Measurements from ENCODE around the gene AK1. TPM values are rescaled to one million over a fixed set of nuclear protein-coding genes. Genes with fewer than 3 reads are reported as not detected.

Gene AK1
- total RNA-seq, 5 donors from 2014 or later (not counting 1 experiment from before 2014, with no cell fraction given), result 40.5 to 54.9 (median 50.4) TPM

GRCh38 chr9:127916720-127917581 lies 39.5 kb upstream of the AK1 start, which contains the start of gene ST6GALNAC4:
Gene ST6GALNAC4 (minus strand): TSS chr9:127917041. CDS start chr9:127916419, 622 bp downstream.
- peak within 1 kb of the TSS; percentile 16 for H3K27ac ChIP-seq (ENCODE audit: low read length)
- peak; percentile 83 to 97 (median 92) for DNase-seq
- CTCF ChIA-PET, result interaction anchor here (0.5 to 2.6 kb wide), 15 partner anchors 8 to 1190 kb away, joined by 3 to 14 read pairs (median 4); partner anchors contain the start of genes PIP5KL1 (in 1 of the 2) and TOR2A (in 1 of the 2)
- ATAC-seq (replicated peaks in 1 of 4), result peak; percentile 94 to 98 (median 96)
- H3K4me3 Mint-ChIP-seq, result peak within 1 kb of the TSS; percentile 80 to 82 (median 81)
- H3K9me3 Mint-ChIP-seq, result no peaks in the 10 kb centered on the region
- peak within 1 kb of the TSS; percentile 82 to 89 for H3K27ac Mint-ChIP-seq
- peaks cover 15% of the 10 kb centered on the region for H3K36me3 Mint-ChIP-seq
- under 1% methylated on average over 65 of the region's 71 CpGs for WGBS (ENCODE audit: insufficient coverage)
- H3K4me1 ChIP-seq (ENCODE audit: control insufficient read depth in 1 of 2, extremely low read depth in 1 of 2, insufficient read depth in 2 of 2, low read length in 2 of 2), result peaks cover 16 to 58% of the 10 kb centered on the region in 2 experiments
- POLR2A ChIA-PET, result interaction anchor here in 1 of 2 donors (0.6 to 2.0 kb wide), 7 partner anchors 11 to 1264 kb away, joined by 3 to 15 read pairs (median 5); partner anchors contain the start of gene ST6GALNAC6
- peaks cover 43 to 63% (median 49%) of the 10 kb centered on the region in 3 donors for H3K4me1 Mint-ChIP-seq
- peaks cover 0 to 10% of the 10 kb centered on the region in 2 experiments for H3K27me3 ChIP-seq (replicated peaks in 1 of 2; ENCODE audit: control insufficient read depth in 2 of 2, extremely low read depth in 1 of 2, insufficient read depth in 2 of 2, low read length in 1 of 2)
- H3K36me3 ChIP-seq (ENCODE audit: control insufficient read depth in 2 of 2, extremely low read depth in 1 of 2, insufficient read depth in 1 of 2, low read length in 1 of 2), result peaks cover 4 to 12% of the 10 kb centered on the region in 2 donors
- peak within 1 kb of the TSS; percentile 77 to 89 for H3K4me3 ChIP-seq (ENCODE audit: control insufficient read depth in 1 of 2, extremely low read depth in 1 of 2, low read length in 1 of 2)
- no peaks in the 10 kb centered on the region for H3K9me3 ChIP-seq
- no peaks in the 10 kb centered on the region for H3K27me3 Mint-ChIP-seq

GRCh38 chr9:127915801-127916719 lies 38.6 kb upstream of the AK1 start:
- Mint-ChIP-seq H3K27ac (peak overlapping the region; percentile 82 to 89), H3K27me3 (no peaks in the 10 kb centered on the region), H3K4me1 (peaks cover 45 to 59% (median 53%) of the 10 kb centered on the region in 3 donors), H3K36me3 (peaks cover 17% of the 10 kb centered on the region), H3K4me3 (peak overlapping the region; percentile 80 to 82 (median 81)), H3K9me3 (no peaks in the 10 kb centered on the region)
- Histone ChIP-seq H3K4me1 (ENCODE audit: control insufficient read depth in 1 of 2, extremely low read depth in 1 of 2, insufficient read depth in 2 of 2, low read length in 2 of 2) (peaks cover 16 to 51% of the 10 kb centered on the region in 2 experiments), H3K4me3 (ENCODE audit: control insufficient read depth in 1 of 2, extremely low read depth in 1 of 2, low read length in 1 of 2) (peak overlapping the region; percentile 77 to 89), H3K27me3 (replicated peaks in 1 of 2; ENCODE audit: control insufficient read depth in 2 of 2, extremely low read depth in 1 of 2, insufficient read depth in 2 of 2, low read length in 1 of 2) (peaks cover 0 to 4% of the 10 kb centered on the region in 2 experiments), H3K36me3 (ENCODE audit: control insufficient read depth in 2 of 2, extremely low read depth in 1 of 2, insufficient read depth in 1 of 2, low read length in 1 of 2) (peaks cover 5 to 15% of the 10 kb centered on the region in 2 donors), H3K27ac (ENCODE audit: low read length) (peak overlapping the region; percentile 44), H3K9me3 (no peaks in the 10 kb centered on the region)
- CTCF ChIA-PET, result interaction anchor here (0.5 to 2.6 kb wide), 13 partner anchors 9 to 1189 kb away, joined by 3 to 14 read pairs (median 4); partner anchors contain the start of gene TOR2A (in 1 of the 2)
- WGBS (ENCODE audit: insufficient coverage), result 24% methylated on average over 14 of the region's 27 CpGs
- POLR2A ChIA-PET, result interaction anchor here (0.6 to 2.0 kb wide), 8 partner anchors 10 to 303 kb away, joined by 3 to 15 read pairs (median 5); partner anchors contain the start of gene ST6GALNAC6 (in 1 of the 2)
- DNase-seq (peak in 26 of 35 experiments; percentile 38 to 64 (median 46)), ATAC-seq (replicated peaks in 1 of 4) (peak in 1 of 4 experiments; percentile 28)

- Mint-ChIP-seq H3K9me3 (no peaks in the 10 kb centered on the region), H3K27me3 (no peaks in the 10 kb centered on the region), H3K4me3 (peak overlapping the region; percentile 80 to 82 (median 81)), H3K27ac (peak overlapping the region; percentile 82 to 89), H3K4me1 (peaks cover 47 to 62% (median 59%) of the 10 kb centered on the region in 3 donors), H3K36me3 (peaks cover 23% of the 10 kb centered on the region)
- WGBS (ENCODE audit: insufficient coverage), result 79% methylated on average over 3 of the region's 5 CpGs
- ATAC-seq (replicated peaks in 1 of 4) (no peak), DNase-seq (no peak)
- H3K4me3 ChIP-seq (ENCODE audit: control insufficient read depth in 1 of 2, extremely low read depth in 1 of 2, low read length in 1 of 2), result peak overlapping the region in 1 of 2 donors; percentile 5
- no peaks in the 10 kb centered on the region for H3K9me3 ChIP-seq
- H3K4me1 ChIP-seq (ENCODE audit: control insufficient read depth in 1 of 2, extremely low read depth in 1 of 2, insufficient read depth in 2 of 2, low read length in 2 of 2), result peaks cover 16 to 52% of the 10 kb centered on the region in 2 experiments
- ChIA-PET CTCF (interaction anchor here in 1 of 2 donors (0.9 to 2.6 kb wide), 2 partner anchors 9 to 15 kb away, joined by 3 to 14 read pairs; no protein-coding TSS in a partner anchor), POLR2A (interaction anchor here in 1 of 2 donors (2.0 kb wide), 1 partner anchor 9 kb away, joined by 15 read pairs; no protein-coding TSS in a partner anchor)
- no peaks in the 10 kb centered on the region for H3K27me3 ChIP-seq (replicated peaks in 1 of 2; ENCODE audit: control insufficient read depth in 2 of 2, extremely low read depth in 1 of 2, insufficient read depth in 2 of 2, low read length in 1 of 2)
- peaks cover 5 to 17% of the 10 kb centered on the region in 2 donors for H3K36me3 ChIP-seq (ENCODE audit: control insufficient read depth in 2 of 2, extremely low read depth in 1 of 2, insufficient read depth in 1 of 2, low read length in 1 of 2)
- H3K27ac ChIP-seq (ENCODE audit: low read length), result peak overlapping the region; percentile 44
These were observed 37.9 kb upstream of the AK1 start for GRCh38 chr9:127915325-127915752.

GRCh38 chr9:127913682-127914081 lies 36.2 kb upstream of the AK1 start:
- Histone ChIP-seq H3K4me3 (ENCODE audit: control insufficient read depth in 1 of 2, extremely low read depth in 1 of 2, low read length in 1 of 2) (no peak overlapping the region), H3K4me1 (ENCODE audit: control insufficient read depth in 1 of 2, extremely low read depth in 1 of 2, insufficient read depth in 2 of 2, low read length in 2 of 2) (peaks cover 16 to 50% of the 10 kb centered on the region in 2 experiments), H3K36me3 (ENCODE audit: control insufficient read depth in 2 of 2, extremely low read depth in 1 of 2, insufficient read depth in 1 of 2, low read length in 1 of 2) (peaks cover 5 to 24% of the 10 kb centered on the region in 2 donors), H3K9me3 (no peaks in the 10 kb centered on the region), H3K27me3 (replicated peaks in 1 of 2; ENCODE audit: control insufficient read depth in 2 of 2, extremely low read depth in 1 of 2, insufficient read depth in 2 of 2, low read length in 1 of 2) (no peaks in the 10 kb centered on the region), H3K27ac (ENCODE audit: low read length) (no peak overlapping the region)
- DNase-seq (no peak), ATAC-seq (replicated peaks in 1 of 4) (no peak)
- CTCF ChIA-PET, result interaction anchor here (0.6 to 1.7 kb wide), 3 partner anchors 9 to 179 kb away, joined by 3 to 7 read pairs (median 4); partner anchors contain the start of gene TOR2A (in 1 of the 2)
- Mint-ChIP-seq H3K27ac (peak overlapping the region in 1 of 2 donors; percentile 74), H3K27me3 (no peaks in the 10 kb centered on the region), H3K9me3 (no peaks in the 10 kb centered on the region), H3K4me1 (peaks cover 40 to 53% (median 50%) of the 10 kb centered on the region in 3 donors), H3K4me3 (no peak overlapping the region), H3K36me3 (peaks cover 23% of the 10 kb centered on the region)
- POLR2A ChIA-PET, result interaction anchor here in 1 of 2 donors (0.6 kb wide), 1 partner anchor 118 kb away, joined by 3 read pairs; no protein-coding TSS in a partner anchor
- WGBS (ENCODE audit: insufficient coverage), result 97% methylated on average over 9 of the region's 11 CpGs

GRCh38 chr9:127912882-127913281 lies 35.4 kb upstream of the AK1 start:
- Histone ChIP-seq H3K27me3 (replicated peaks in 1 of 2; ENCODE audit: control insufficient read depth in 2 of 2, extremely low read depth in 1 of 2, insufficient read depth in 2 of 2, low read length in 1 of 2) (no peaks in the 10 kb centered on the region), H3K4me1 (ENCODE audit: control insufficient read depth in 1 of 2, extremely low read depth in 1 of 2, insufficient read depth in 2 of 2, low read length in 2 of 2) (peaks cover 16 to 45% of the 10 kb centered on the region in 2 experiments), H3K4me3 (ENCODE audit: control insufficient read depth in 1 of 2, extremely low read depth in 1 of 2, low read length in 1 of 2) (no peak overlapping the region), H3K36me3 (ENCODE audit: control insufficient read depth in 2 of 2, extremely low read depth in 1 of 2, insufficient read depth in 1 of 2, low read length in 1 of 2) (peaks cover 5 to 28% of the 10 kb centered on the region in 2 donors), H3K9me3 (no peaks in the 10 kb centered on the region), H3K27ac (ENCODE audit: low read length) (no peak overlapping the region)
- ChIA-PET CTCF (interaction anchor here (1.0 to 1.7 kb wide), 2 partner anchors 10 to 178 kb away, joined by 3 to 4 read pairs; partner anchors contain the start of gene TOR2A (in 1 of the 2)), POLR2A (no interaction called here)
- Mint-ChIP-seq H3K9me3 (no peaks in the 10 kb centered on the region), H3K4me3 (no peak overlapping the region), H3K4me1 (peaks cover 32 to 45% (median 42%) of the 10 kb centered on the region in 3 donors), H3K27ac (no peak overlapping the region), H3K27me3 (no peaks in the 10 kb centered on the region), H3K36me3 (peaks cover 23% of the 10 kb centered on the region)
- 100% methylated on average over 2 of the region's 5 CpGs for WGBS (ENCODE audit: insufficient coverage)
- ATAC-seq (replicated peaks in 1 of 4) (no peak), DNase-seq (no peak)
